Keratinocyte (primary cell): Measurements from ENCODE around the gene CD247.

Source experiments
- EZH2 ChIP-seq: IDR thresholded peaks from one replicate; pipeline ENCODE4 v1.6.1; 2012; ENCODE audit warnings: inconsistent platforms, mild to moderate bottlenecking, low read length, moderate library complexity
- TF ChIP-seq, protein P1 (sequence below), 3 experiments: IDR thresholded peaks in 1 of 3; conservative IDR thresholded peaks in 1 of 3; optimal IDR thresholded peaks in 1 of 3; 2 replicates in 2 of 3; 3 replicates in 1 of 3; pipeline versions ENCODE3 to v1.5.1; 2011; ENCODE audit warnings: low read length in 3 of 3, mild to moderate bottlenecking in 3 of 3, moderate library complexity in 2 of 3, control low read depth in 1 of 3, inconsistent platforms in 1 of 3; ENCODE audit not compliant: insufficient read depth in 2 of 3; ENCODE audit errors: extremely low read depth in 1 of 3

DNA sequence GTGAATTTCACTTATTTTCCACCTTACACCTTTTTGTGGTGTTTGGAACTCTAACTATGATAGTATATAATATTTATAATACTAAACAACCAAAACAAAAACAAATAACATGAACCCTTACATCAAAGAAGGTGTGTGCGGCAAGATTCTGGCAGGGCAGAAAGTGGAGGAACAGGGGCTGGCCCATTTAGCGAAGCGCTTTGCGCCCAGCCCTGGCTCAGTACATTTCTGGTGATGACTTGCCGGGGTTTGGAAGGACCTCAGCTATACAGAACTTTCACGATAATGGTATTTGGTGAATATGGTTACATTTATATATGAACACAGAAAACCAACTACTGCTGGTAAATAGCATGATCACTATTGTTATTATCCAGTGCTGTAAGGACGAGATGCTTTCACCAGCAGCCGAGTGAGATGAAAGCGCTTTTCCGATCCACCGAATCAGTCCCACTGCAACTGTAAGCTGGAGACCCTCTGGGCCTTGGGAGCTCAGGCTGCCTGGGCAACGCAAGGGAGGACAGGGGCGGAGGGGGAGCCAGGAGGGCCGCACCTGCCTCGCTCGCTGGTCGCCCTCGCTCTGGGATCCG lies 63.9 kb downstream of the CD247 start:
- TF ChIP-seq, protein P1, sequence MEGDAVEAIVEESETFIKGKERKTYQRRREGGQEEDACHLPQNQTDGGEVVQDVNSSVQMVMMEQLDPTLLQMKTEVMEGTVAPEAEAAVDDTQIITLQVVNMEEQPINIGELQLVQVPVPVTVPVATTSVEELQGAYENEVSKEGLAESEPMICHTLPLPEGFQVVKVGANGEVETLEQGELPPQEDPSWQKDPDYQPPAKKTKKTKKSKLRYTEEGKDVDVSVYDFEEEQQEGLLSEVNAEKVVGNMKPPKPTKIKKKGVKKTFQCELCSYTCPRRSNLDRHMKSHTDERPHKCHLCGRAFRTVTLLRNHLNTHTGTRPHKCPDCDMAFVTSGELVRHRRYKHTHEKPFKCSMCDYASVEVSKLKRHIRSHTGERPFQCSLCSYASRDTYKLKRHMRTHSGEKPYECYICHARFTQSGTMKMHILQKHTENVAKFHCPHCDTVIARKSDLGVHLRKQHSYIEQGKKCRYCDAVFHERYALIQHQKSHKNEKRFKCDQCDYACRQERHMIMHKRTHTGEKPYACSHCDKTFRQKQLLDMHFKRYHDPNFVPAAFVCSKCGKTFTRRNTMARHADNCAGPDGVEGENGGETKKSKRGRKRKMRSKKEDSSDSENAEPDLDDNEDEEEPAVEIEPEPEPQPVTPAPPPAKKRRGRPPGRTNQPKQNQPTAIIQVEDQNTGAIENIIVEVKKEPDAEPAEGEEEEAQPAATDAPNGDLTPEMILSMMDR (optimal IDR thresholded peaks at IDR 0.05 in 1 of 3, IDR thresholded peaks at IDR 0.05 in 1 of 3, conservative IDR thresholded peaks at IDR 0.05 in 1 of 3; ENCODE audit: extremely low read depth in 1 of 3, insufficient read depth in 2 of 3, low read length in 3 of 3): no peak
- no peak for TF ChIP-seq EZH2
